Neutrophil (primary cell): ENCODE results near the gene TPRN.

Experiments used
- H3K27ac ChIP-seq: fragments of 200-600 bp; sonication (generic); 2 replicates; pipeline ENCODE4 v1.5.1; 2016; ENCODE audit warnings: mild to moderate bottlenecking, moderate library complexity
- H3K27me3 ChIP-seq: fragments of 200-600 bp; sonication (generic); 2 replicates; pipeline ENCODE4 v1.6.0; 2016; ENCODE audit warnings: mild to moderate bottlenecking
- H3K36me3 ChIP-seq: fragments of 200-600 bp; sonication (generic); 2 replicates; pipeline ENCODE4 v1.5.1; 2017
- H3K4me1 ChIP-seq, 2 experiments: fragments of 200-600 bp in 1 of 2; sonication (generic) in 1 of 2; 1 replicate in 1 of 2; 2 replicates in 1 of 2; pipeline versions ENCODE4 v1.5.1 to v1.6.1; 2013 to 2016; ENCODE audit warnings: low read depth in 1 of 2, low read length in 1 of 2, mild to moderate bottlenecking in 1 of 2, moderate library complexity in 1 of 2; ENCODE audit not compliant: control insufficient read depth in 1 of 2, insufficient read depth in 1 of 2
- H3K4me3 ChIP-seq, 2 experiments: fragments of 200-600 bp in 1 of 2; sonication (generic) in 1 of 2; 1 replicate in 1 of 2; 2 replicates in 1 of 2; pipeline ENCODE4 v1.5.1; 2013 to 2016; ENCODE audit warnings: low read depth in 1 of 2, low read length in 1 of 2, mild to moderate bottlenecking in 1 of 2, moderate library complexity in 1 of 2
- H3K9me3 ChIP-seq: fragments of 200-600 bp; sonication (generic); 2 replicates; pipeline ENCODE4 v1.5.1; 2016
- TF ChIP-seq, protein P1 (sequence below): fragments of 200-600 bp; sonication (generic); IDR thresholded peaks from 2 replicates; pipeline ENCODE4 v1.5.1; 2016; ENCODE audit warnings: antibody characterized with exemption

TPRN gene

DNA sequence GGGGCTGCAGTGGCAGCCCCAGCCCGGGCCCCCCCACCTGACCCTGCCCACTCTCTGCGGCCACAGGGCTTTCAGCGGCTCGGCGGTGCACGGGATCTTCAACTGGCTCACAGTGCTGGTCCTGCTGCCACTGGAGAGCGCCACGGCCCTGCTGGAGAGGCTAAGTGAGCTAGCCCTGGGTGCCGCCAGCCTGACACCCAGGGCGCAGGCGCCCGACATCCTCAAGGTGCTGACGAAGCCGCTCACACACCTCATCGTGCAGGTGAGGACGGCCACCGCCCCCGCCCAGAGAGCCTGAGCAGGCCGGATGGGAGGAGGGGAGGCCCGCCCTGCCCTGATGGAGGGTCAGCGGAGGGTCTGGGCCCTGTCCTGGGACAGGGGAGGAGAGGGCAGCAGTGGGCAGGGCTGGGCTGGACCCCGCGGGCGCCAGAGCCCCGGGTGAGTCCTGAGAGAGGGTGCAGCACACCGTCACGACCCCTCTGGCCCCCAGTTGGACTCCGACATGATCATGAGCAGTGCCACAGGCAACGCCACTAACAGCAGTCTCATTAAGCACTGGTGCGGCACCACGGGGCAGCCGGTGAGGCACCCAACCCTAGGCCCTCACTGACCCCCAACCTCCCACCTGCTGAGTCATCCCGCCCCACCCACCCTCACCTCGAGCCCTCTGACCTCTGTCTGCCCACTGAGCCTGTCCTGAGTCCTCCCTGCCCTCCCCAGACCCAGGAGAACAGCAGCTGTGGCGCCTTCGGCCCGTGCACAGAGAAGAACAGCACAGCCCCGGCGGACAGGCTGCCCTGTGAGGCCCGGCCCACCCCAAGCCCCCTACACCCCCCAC is 32.8 kb upstream of the TPRN start:
- TF ChIP-seq, protein P1, sequence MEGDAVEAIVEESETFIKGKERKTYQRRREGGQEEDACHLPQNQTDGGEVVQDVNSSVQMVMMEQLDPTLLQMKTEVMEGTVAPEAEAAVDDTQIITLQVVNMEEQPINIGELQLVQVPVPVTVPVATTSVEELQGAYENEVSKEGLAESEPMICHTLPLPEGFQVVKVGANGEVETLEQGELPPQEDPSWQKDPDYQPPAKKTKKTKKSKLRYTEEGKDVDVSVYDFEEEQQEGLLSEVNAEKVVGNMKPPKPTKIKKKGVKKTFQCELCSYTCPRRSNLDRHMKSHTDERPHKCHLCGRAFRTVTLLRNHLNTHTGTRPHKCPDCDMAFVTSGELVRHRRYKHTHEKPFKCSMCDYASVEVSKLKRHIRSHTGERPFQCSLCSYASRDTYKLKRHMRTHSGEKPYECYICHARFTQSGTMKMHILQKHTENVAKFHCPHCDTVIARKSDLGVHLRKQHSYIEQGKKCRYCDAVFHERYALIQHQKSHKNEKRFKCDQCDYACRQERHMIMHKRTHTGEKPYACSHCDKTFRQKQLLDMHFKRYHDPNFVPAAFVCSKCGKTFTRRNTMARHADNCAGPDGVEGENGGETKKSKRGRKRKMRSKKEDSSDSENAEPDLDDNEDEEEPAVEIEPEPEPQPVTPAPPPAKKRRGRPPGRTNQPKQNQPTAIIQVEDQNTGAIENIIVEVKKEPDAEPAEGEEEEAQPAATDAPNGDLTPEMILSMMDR = no peak
- Histone ChIP-seq H3K9me3 (no peaks in the 10 kb centered on the region), H3K27me3 (peaks cover 56% of the 10 kb centered on the region), H3K36me3 (no peaks in the 10 kb centered on the region), H3K27ac (no peak overlapping the region), H3K4me3 (no peak overlapping the region), H3K4me1 (peaks cover 24 to 26% of the 10 kb centered on the region in 2 experiments)

GRCh38 chr9:137232510-137232909 is 32.0 kb upstream of the TPRN start:
- TF ChIP-seq, protein P1 = no peak
- no peak overlapping the region for H3K4me3 ChIP-seq
- no peaks in the 10 kb centered on the region for H3K36me3 ChIP-seq
- no peaks in the 10 kb centered on the region for H3K9me3 ChIP-seq
- H3K4me1 ChIP-seq = peaks cover 16 to 19% of the 10 kb centered on the region in 2 experiments
- H3K27me3 ChIP-seq = peaks cover 64% of the 10 kb centered on the region
- H3K27ac ChIP-seq = no peak overlapping the region

DNA sequence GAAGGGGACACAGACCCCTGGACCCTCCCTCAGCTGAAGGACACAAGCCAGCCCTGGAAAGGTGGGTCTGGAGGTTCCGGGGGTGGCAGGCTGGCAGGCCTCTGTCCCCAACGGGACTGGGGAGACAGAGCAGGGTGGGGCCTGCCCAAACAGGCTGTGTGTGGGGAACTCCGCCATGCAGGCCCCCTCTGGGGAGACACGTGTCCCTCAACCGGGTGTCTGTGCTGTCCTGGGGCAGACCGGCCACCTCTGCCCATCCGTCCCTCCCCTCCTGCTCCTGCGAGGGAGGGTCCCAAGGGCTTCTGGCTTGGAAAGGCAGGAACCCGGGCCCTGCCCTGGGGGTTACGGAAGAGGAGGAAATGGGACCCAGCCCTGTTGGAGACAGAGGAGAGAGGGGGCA is 31.6 kb upstream of the TPRN start:
- no peaks in the 10 kb centered on the region for H3K9me3 ChIP-seq
- no peaks in the 10 kb centered on the region for H3K36me3 ChIP-seq
- peaks cover 68% of the 10 kb centered on the region for H3K27me3 ChIP-seq
- TF ChIP-seq, protein P1 = no peak
- H3K4me3 ChIP-seq = no peak overlapping the region
- no peak overlapping the region for H3K27ac ChIP-seq
- H3K4me1 ChIP-seq = peaks cover 11 to 15% of the 10 kb centered on the region in 2 experiments

- peaks cover 74% of the 10 kb centered on the region for H3K27me3 ChIP-seq
- TF ChIP-seq, protein P1 = no peak
- H3K9me3 ChIP-seq = no peaks in the 10 kb centered on the region
- H3K27ac ChIP-seq = no peak overlapping the region
- no peak overlapping the region for H3K4me3 ChIP-seq
- peaks cover 6 to 9% of the 10 kb centered on the region in 2 experiments for H3K4me1 ChIP-seq
- no peaks in the 10 kb centered on the region for H3K36me3 ChIP-seq
These were observed 31.0 kb upstream of the TPRN start for GRCh38 chr9:137231372-137232039.

- H3K9me3 ChIP-seq = no peaks in the 10 kb centered on the region
- no peak within 1 kb of the TSS for H3K4me3 ChIP-seq
- H3K27ac ChIP-seq = no peak within 1 kb of the TSS
- no peaks in the 10 kb centered on the region for H3K36me3 ChIP-seq
- peaks cover 0 to 2% of the 10 kb centered on the region in 2 experiments for H3K4me1 ChIP-seq
- H3K27me3 ChIP-seq = peaks cover 79% of the 10 kb centered on the region
- TF ChIP-seq, protein P1 = no peak
These were observed 30.3 kb upstream of the TPRN start, which contains the start of gene SLC34A3 for GRCh38 chr9:137230705-137231371. SLC34A3 (plus strand) TSS chr9:137230901; CDS start chr9:137231703, 802 bp downstream.
